ENCODE measurements around the gene DUSP5. TPM values are rescaled to one million over a fixed set of nuclear protein-coding genes. Genes with fewer than 3 reads are reported as not detected.

DUSP5 gene
- total and polyA plus RNA-seq, 2 experiments from 2014 or later = 49.6 to 60.7 TPM

- DNase-seq (ENCODE audit: low spot score) = no peak
- 70% methylated on average over 10 of the region's 11 CpGs for WGBS (ENCODE audit: low lambda C conversion rate, missing lambda C conversion rate)
- no peak overlapping the region for H3K4me3 ChIP-seq
- H3K9me3 ChIP-seq (ENCODE audit: low read depth) = no peaks in the 10 kb centered on the region
- H3K27me3 ChIP-seq = no peaks in the 10 kb centered on the region
- TF ChIP-seq EZH2phosphoT487 (IDR thresholded peaks at IDR 0.05; ENCODE audit: low read depth, severe bottlenecking, unreplicated experiment) (no peak), CTCF (IDR thresholded peaks at IDR 0.05; ENCODE audit: poor library complexity) (no peak), EZH2 (IDR thresholded peaks at IDR 0.05; ENCODE audit: borderline replicate concordance) (no peak)
- H3K27ac ChIP-seq = peak overlapping the region; percentile 48
- H2AFZ ChIP-seq = no peak overlapping the region
- no peaks in the 10 kb centered on the region for H4K20me1 ChIP-seq (ENCODE audit: insufficient read depth, poor library complexity, severe bottlenecking)
- H3K9me2 ChIP-seq (replicated peaks; ENCODE audit: insufficient read depth) = no peaks in the 10 kb centered on the region
- no peaks in the 10 kb centered on the region for H3K36me3 ChIP-seq (replicated peaks; ENCODE audit: insufficient read depth, low read depth)
- H3K4me2 ChIP-seq = no peak overlapping the region
- no peaks in the 10 kb centered on the region for H3K79me2 ChIP-seq
- no peaks in the 10 kb centered on the region for H3K4me1 ChIP-seq (ENCODE audit: insufficient read depth)
These were observed 10.9 kb upstream of the DUSP5 start for GRCh38 chr10:110486680-110487410.

DNA sequence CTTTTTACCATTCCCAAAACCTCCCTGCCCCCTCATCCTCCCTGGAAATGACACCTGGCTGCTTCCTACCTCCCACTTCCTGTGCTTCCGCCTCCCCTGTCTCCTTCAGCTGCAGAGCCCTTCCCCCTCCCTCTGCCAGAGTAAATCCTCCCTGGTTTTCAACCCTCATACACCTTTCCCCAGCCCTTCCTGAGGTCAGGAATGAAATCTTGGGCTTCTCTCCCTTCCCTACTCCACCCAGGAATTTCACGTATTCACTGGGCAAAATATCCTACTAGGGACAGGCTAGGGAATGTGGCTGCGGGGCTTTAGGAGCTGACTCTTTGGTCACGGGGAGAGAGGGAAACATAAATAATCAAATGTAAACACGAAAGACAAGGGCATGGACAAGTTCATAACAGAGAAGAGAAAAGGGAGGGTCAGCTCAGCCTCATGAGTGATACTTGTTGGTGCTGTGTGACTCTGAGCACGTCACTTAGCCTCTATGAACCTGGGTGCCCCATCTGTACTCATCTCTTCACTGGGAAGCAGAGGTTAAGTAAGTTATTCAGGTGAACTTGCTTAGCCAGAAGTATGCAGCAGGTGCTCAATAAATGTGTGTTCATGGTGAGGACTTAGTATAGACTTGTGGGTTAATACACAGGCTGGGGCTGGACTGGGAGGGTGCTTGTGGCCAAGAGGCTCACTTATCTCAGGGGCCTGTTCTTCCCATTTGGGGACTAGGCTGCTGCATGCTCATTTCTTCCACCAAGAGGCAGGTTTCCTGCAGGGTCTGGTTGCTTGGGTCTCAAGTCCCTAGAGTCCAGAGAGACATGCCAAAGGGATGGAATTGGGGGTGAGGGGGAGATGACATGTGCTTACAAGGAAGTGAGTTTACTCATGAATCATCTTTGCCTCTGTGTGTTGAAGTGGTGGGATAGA is 10.0 kb upstream of the DUSP5 start:
- Histone ChIP-seq H3K36me3 (replicated peaks; ENCODE audit: insufficient read depth, low read depth) (no peaks in the 10 kb centered on the region), H3K27ac (peak overlapping the region; percentile 48), H3K4me1 (ENCODE audit: insufficient read depth) (no peaks in the 10 kb centered on the region), H3K79me2 (no peaks in the 10 kb centered on the region), H3K9me3 (ENCODE audit: low read depth) (no peaks in the 10 kb centered on the region), H3K4me3 (no peak overlapping the region), H4K20me1 (ENCODE audit: insufficient read depth, poor library complexity, severe bottlenecking) (no peaks in the 10 kb centered on the region), H3K27me3 (no peaks in the 10 kb centered on the region), H2AFZ (no peak overlapping the region), H3K9me2 (replicated peaks; ENCODE audit: insufficient read depth) (no peaks in the 10 kb centered on the region), H3K4me2 (no peak overlapping the region)
- TF ChIP-seq EZH2 (IDR thresholded peaks at IDR 0.05; ENCODE audit: borderline replicate concordance) (no peak), EZH2phosphoT487 (IDR thresholded peaks at IDR 0.05; ENCODE audit: low read depth, severe bottlenecking, unreplicated experiment) (no peak), CTCF (IDR thresholded peaks at IDR 0.05; ENCODE audit: poor library complexity) (no peak)
- 29% methylated on average over 6 of the region's 6 CpGs for WGBS (ENCODE audit: low lambda C conversion rate, missing lambda C conversion rate)
- DNase-seq (ENCODE audit: low spot score) = no peak

DNA sequence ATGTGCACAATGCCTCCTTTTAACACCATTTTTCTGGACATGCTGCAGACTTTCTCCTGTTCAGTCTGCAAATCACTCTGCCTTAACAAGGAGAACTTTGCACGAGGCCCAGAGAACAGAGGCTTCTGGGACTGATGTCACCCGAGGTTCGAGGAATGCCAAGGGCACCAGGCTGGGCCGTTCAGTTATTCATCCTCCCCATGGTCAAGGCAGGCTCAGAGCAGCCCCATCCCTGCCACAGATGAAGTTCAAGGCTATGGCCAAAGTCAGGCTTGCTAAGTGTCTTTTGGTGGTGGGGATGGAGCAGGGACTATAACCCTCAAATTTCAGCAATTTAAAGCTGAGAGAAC is 9.4 kb upstream of the DUSP5 start:
- no peak for TF ChIP-seq CTCF (IDR thresholded peaks at IDR 0.05; ENCODE audit: poor library complexity)
- Histone ChIP-seq H3K27ac (peak overlapping the region; percentile 48), H4K20me1 (ENCODE audit: insufficient read depth, poor library complexity, severe bottlenecking) (no peaks in the 10 kb centered on the region), H3K4me3 (no peak overlapping the region), H3K4me1 (ENCODE audit: insufficient read depth) (no peaks in the 10 kb centered on the region), H3K4me2 (no peak overlapping the region), H3K9me3 (ENCODE audit: low read depth) (no peaks in the 10 kb centered on the region), H3K36me3 (replicated peaks; ENCODE audit: insufficient read depth, low read depth) (no peaks in the 10 kb centered on the region), H2AFZ (no peak overlapping the region), H3K79me2 (no peaks in the 10 kb centered on the region), H3K27me3 (no peaks in the 10 kb centered on the region), H3K9me2 (replicated peaks; ENCODE audit: insufficient read depth) (no peaks in the 10 kb centered on the region)
- WGBS (ENCODE audit: low lambda C conversion rate, missing lambda C conversion rate) = 83% methylated on average over 4 of the region's 4 CpGs
- no peak for DNase-seq (ENCODE audit: low spot score)
